Keratinocyte (primary cell): ENCODE measurements around the gene RBP5. TPM values are rescaled to one million over a fixed set of nuclear protein-coding genes. Genes with fewer than 3 reads are reported as not detected.

Source experiments
- DNase-seq: peaks from one replicate; pipeline ENCODE4 v3.0.0-alpha.2; 2011; ENCODE audit warnings: low read depth, missing footprints, low spot score
- FAIRE-seq: peaks from 2 replicates; lab custom pipeline; 2011; peaks lifted over from hg19 to GRCh38; lab: Jason Lieb, UNC
- H2AFZ ChIP-seq: 2 replicates; pipeline ENCODE4 v1.6.0; 2012; ENCODE audit warnings: low read length, control low read depth, inconsistent platforms; ENCODE audit not compliant: control insufficient read depth
- H3K27ac ChIP-seq: 2 replicates; pipeline ENCODE4 v1.5.1; 2011; ENCODE audit warnings: low read length; ENCODE audit not compliant: control insufficient read depth, insufficient read depth
- H3K27me3 ChIP-seq: 3 replicates; pipeline ENCODE4 v1.6.0; 2011; ENCODE audit warnings: low read length; ENCODE audit not compliant: control insufficient read depth, insufficient read depth; ENCODE audit errors: extremely low read depth
- H3K36me3 ChIP-seq, 2 experiments: 2 replicates in 1 of 2; 3 replicates in 1 of 2; pipeline ENCODE4 v1.5.1; 2011; ENCODE audit warnings: low read length in 2 of 2, mild to moderate bottlenecking in 1 of 2; ENCODE audit not compliant: control insufficient read depth in 2 of 2, insufficient read depth in 2 of 2; ENCODE audit errors: extremely low read depth in 1 of 2
- H3K4me1 ChIP-seq: 3 replicates; pipeline ENCODE4 v1.5.1; 2011; ENCODE audit warnings: low read length; ENCODE audit not compliant: control insufficient read depth, insufficient read depth; ENCODE audit errors: extremely low read depth
- H3K4me2 ChIP-seq: 3 replicates; pipeline ENCODE4 v1.6.0; 2011; ENCODE audit warnings: low read depth, low read length; ENCODE audit not compliant: control insufficient read depth, insufficient read depth; ENCODE audit errors: extremely low read depth
- H3K4me3 ChIP-seq, 3 experiments: fragments of 200-600 bp in 1 of 3; sonication (generic) in 1 of 3; 2 replicates in 2 of 3; 3 replicates in 1 of 3; pipeline ENCODE4 v1.5.1; 2011 to 2016; ENCODE audit warnings: low read length in 3 of 3, mild to moderate bottlenecking in 3 of 3, control low read depth in 2 of 3, inconsistent platforms in 1 of 3, low read depth in 1 of 3, mixed read lengths in 1 of 3, mixed run types in 1 of 3, moderate library complexity in 1 of 3; ENCODE audit not compliant: control insufficient read depth in 2 of 3, insufficient read depth in 2 of 3; ENCODE audit errors: extremely low read depth in 1 of 3
- H3K79me2 ChIP-seq: 2 replicates; pipeline ENCODE4 v1.6.0; 2012; ENCODE audit warnings: low read length; ENCODE audit not compliant: control insufficient read depth, insufficient read depth
- H3K9ac ChIP-seq: 3 replicates; pipeline ENCODE4 v1.6.0; 2011; ENCODE audit warnings: low read length; ENCODE audit not compliant: control insufficient read depth, insufficient read depth; ENCODE audit errors: extremely low read depth
- H3K9me1 ChIP-seq: 3 replicates; pipeline ENCODE4 v1.6.0; 2011; ENCODE audit warnings: low read length; ENCODE audit not compliant: control insufficient read depth, insufficient read depth; ENCODE audit errors: extremely low read depth
- H3K9me3 ChIP-seq: 2 replicates; pipeline ENCODE4 v1.5.1; 2012; ENCODE audit warnings: low read depth, low read length; ENCODE audit not compliant: control insufficient read depth
- H4K20me1 ChIP-seq: 3 replicates; pipeline ENCODE4 v1.6.0; 2011; ENCODE audit warnings: low read length; ENCODE audit not compliant: control insufficient read depth, insufficient read depth; ENCODE audit errors: extremely low read depth
- CTCF ChIP-seq, 3 experiments: IDR thresholded peaks in 1 of 3; conservative IDR thresholded peaks in 1 of 3; optimal IDR thresholded peaks in 1 of 3; 2 replicates in 2 of 3; 3 replicates in 1 of 3; pipeline versions ENCODE3 to v1.5.1; 2011; ENCODE audit warnings: low read length in 3 of 3, mild to moderate bottlenecking in 3 of 3, moderate library complexity in 2 of 3, control low read depth in 1 of 3, inconsistent platforms in 1 of 3; ENCODE audit not compliant: insufficient read depth in 2 of 3; ENCODE audit errors: extremely low read depth in 1 of 3
- EZH2 ChIP-seq: IDR thresholded peaks from one replicate; pipeline ENCODE4 v1.6.1; 2012; ENCODE audit warnings: inconsistent platforms, mild to moderate bottlenecking, low read length, moderate library complexity
- dilution Hi-C: fragments of 300-500 bp; cut with MboI; formaldehyde crosslinking; loops from one replicate; pipeline ENCODE4 v1.7.0; 2020; ENCODE audit warnings: low sequenced_read_pairs; ENCODE audit not compliant: extremely low pct_ligation_motif_present
- polyA plus RNA-seq, 5 experiments: library from polyadenylated mRNA; depleted of rRNA in 3 of 5; stranded (reverse) in 3 of 5; stranded (forward) in 1 of 5; unstranded in 1 of 5; fragments of >200 nt; gene quantifications; 1 replicate in 1 of 5; 2 replicates in 3 of 5; 3 replicates in 1 of 5; pipeline versions ENCODE4 v1.2.1 to v1.2.3, GENCODE V29; 2011 to 2012; ENCODE audit warnings: missing spikeins in 2 of 5, low read depth in 1 of 5, low replicate concordance in 1 of 5

The RBP5 gene
- polyA plus RNA-seq, 1 donor (not counting 4 experiments of a cell fraction or from before 2014, with no cell fraction given) = not detected

- Histone ChIP-seq H2AFZ (no peak overlapping the region), H3K36me3 (peaks cover 0 to 7% of the 10 kb centered on the region in 2 experiments), H3K9me1 (no peaks in the 10 kb centered on the region), H4K20me1 (peaks cover 3% of the 10 kb centered on the region), H3K79me2 (no peaks in the 10 kb centered on the region), H3K27ac (no peak overlapping the region), H3K27me3 (no peaks in the 10 kb centered on the region), H3K4me2 (no peak overlapping the region), H3K4me1 (peaks cover 16% of the 10 kb centered on the region), H3K9ac (no peak overlapping the region), H3K9me3 (no peaks in the 10 kb centered on the region), H3K4me3 (no peak overlapping the region)
- FAIRE-seq (no peak), DNase-seq (no peak)
- TF ChIP-seq EZH2 (no peak), CTCF (optimal IDR thresholded peaks at IDR 0.05 in 1 of 3, IDR thresholded peaks at IDR 0.05 in 1 of 3, conservative IDR thresholded peaks at IDR 0.05 in 1 of 3; ENCODE audit: extremely low read depth in 1 of 3, insufficient read depth in 2 of 3, low read length in 3 of 3) (no peak)
- dilution Hi-C loops = no loop called here
These were observed 27.8 kb upstream of the RBP5 start for GRCh38 chr12:7156259-7157197.

GRCh38 chr12:7155471-7156034 is 26.9 kb upstream of the RBP5 start:
- Histone ChIP-seq H3K9ac (no peak overlapping the region), H3K27ac (no peak overlapping the region), H3K27me3 (no peaks in the 10 kb centered on the region), H3K9me3 (no peaks in the 10 kb centered on the region), H2AFZ (no peak overlapping the region), H3K9me1 (no peaks in the 10 kb centered on the region), H3K4me1 (peaks cover 16% of the 10 kb centered on the region), H3K4me2 (peak overlapping the region; percentile 47), H3K4me3 (no peak overlapping the region), H3K36me3 (peaks cover 4 to 12% of the 10 kb centered on the region in 2 experiments), H3K79me2 (no peaks in the 10 kb centered on the region), H4K20me1 (peaks cover 3% of the 10 kb centered on the region)
- dilution Hi-C loops = no loop called here
- TF ChIP-seq CTCF (optimal IDR thresholded peaks at IDR 0.05 in 1 of 3, IDR thresholded peaks at IDR 0.05 in 1 of 3, conservative IDR thresholded peaks at IDR 0.05 in 1 of 3; ENCODE audit: extremely low read depth in 1 of 3, insufficient read depth in 2 of 3, low read length in 3 of 3) (peak in 1 of 3 experiments; percentile 18), EZH2 (no peak)
- no peak for DNase-seq
- FAIRE-seq = no peak
